Stimulated activated CD4-positive, alpha-beta T cell treated with anti-CD3 and anti-CD28 coated beads, TNF-alpha, amount 100 ng/mL, for 1 hour (primary cell): ENCODE data around the gene KPNA1.

Source experiments
- DNase-seq, 3 donors: peaks; one replicate each; pipeline ENCODE4 v3.0.0-alpha.2; 2020; ENCODE audit warnings: low read depth in 3 of 3, low spot score in 1 of 3

Gene KPNA1

GRCh38 chr3:122415762-122416654 lies 98.7 kb downstream of the KPNA1 start, which contains the start of gene WDR5B:
Gene WDR5B (minus strand): TSS chr3:122416062. CDS start chr3:122415528, 534 bp downstream.
- DNase-seq, result peak; percentile 96 to 98 (median 97)

- peak in 1 of 3 donors; percentile 19 for DNase-seq
These were observed 99.5 kb downstream of the KPNA1 start for GRCh38 chr3:122415104-122415744.

DNA sequence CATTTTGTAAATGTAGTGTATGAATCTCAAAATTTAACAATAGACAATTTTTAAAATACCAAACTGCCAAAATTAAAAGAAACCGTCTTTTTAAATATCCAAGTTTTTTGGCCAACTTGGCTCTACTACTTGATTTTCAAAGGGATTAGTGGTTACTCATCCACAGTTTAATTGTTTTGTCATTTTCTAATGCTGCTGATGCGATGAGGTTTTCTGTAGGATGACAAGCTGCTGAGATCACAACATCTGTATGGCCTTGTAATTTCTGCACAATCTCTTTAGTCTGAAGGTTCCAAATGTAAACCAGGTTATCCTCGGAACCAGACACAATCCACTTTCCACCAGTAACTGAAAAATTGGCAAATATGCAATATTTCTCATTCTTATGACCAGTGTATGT lies 100.3 kb downstream of the KPNA1 start:
- DNase-seq, result no peak

DNA sequence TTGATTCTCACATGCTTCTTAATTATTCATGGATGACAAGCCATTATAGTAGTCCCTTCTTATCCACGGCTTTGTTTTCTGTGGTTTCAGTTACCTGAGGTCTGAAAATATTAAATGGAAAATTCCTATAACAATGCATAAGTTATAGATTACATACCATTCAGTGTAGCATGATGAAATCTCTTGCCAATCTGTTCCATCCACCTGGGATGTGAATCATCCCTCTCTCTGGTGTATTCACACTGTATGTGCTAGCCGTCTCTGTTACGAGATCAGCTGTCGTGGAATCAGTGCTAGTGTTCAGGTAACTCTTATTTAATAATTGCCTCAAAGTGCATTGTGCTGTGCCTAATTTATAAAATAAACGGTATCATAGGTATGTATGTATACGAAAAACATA lies 104.1 kb downstream of the KPNA1 start:
- no peak for DNase-seq

- DNase-seq, result no peak
These were observed 104.6 kb downstream of the KPNA1 start for GRCh38 chr3:122410111-122410510.

DNA sequence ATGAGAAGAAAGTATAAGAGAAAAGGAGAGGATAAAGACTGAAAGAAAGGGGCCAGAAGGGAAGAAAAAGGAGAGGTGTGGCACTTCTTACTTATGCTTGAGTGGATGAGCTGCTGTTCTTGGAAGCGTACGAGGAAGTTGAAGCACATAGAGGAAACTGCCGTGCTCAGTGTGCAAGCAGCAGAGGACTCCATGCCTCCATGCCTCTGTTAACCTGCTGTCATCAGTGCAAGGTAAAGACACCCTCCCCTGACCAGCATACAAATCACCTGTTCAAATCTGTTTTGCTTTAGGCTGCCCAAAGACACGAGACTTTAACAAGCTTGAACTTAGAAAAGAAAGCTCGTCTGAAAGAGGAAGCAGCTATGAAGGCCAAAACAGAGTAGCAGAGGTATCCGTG lies 105.3 kb downstream of the KPNA1 start:
- no peak for DNase-seq

DNA sequence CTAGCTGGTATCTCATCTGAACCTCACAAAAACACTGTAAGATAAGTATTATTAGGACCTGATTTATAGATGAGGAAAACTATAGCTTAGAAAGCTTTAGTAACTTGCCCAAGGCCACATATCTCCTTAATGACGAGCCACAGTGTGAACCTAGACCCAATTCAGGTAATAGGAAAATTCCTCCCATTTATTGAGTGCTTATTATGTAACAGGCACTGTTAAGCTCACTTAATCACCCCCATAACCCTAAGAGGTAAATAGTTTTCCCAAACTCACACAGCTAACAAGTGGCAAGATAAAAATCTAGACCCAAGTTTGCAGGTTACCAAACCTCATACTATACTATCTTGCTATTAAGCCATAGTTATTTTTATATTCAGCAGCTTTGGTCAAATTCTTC lies 106.8 kb downstream of the KPNA1 start:
- DNase-seq, result no peak

DNA sequence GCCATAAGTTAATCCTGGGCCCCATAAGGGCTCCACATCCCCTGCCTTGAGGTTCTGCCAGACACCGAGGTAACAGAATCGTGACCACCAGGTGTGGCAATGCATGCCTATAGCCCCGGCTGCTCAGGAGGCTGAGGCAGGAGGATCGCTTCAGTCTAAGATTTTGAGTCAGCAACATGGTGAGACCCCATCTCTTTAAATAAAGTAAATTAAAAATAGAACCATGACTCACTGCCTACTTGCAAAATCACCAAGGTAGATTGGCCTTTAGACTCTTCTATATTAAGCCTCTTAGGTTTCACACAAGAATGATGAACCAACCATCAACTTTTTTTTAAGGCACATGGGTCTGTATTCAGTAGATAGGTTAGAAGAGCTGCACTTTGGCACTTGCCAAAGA lies 108.5 kb downstream of the KPNA1 start:
- DNase-seq, result no peak

DNA sequence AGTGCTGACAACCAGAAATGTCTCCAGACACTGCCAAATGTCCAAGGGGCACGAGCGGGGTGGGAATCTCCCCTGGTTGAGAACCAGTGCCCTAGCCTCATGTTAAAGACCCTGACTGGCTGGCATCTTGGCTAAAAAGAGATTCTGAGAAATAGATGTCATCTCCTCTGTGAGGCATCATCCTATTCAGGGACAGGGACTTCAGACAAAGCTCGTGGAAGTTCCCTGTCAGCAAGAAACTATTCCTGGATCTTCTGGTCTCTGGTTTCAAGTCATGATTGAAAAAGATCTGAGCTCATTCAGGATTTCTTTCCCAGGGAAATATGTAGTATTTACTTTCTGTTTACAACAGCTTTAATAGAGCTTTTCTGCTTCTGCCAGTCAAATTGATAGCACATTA lies 109.7 kb downstream of the KPNA1 start:
- no peak for DNase-seq

- DNase-seq, result no peak
These were observed 111.2 kb downstream of the KPNA1 start for GRCh38 chr3:122403489-122403888.

- DNase-seq, result no peak
These were observed 115.8 kb downstream of the KPNA1 start for GRCh38 chr3:122398920-122399319.

DNA sequence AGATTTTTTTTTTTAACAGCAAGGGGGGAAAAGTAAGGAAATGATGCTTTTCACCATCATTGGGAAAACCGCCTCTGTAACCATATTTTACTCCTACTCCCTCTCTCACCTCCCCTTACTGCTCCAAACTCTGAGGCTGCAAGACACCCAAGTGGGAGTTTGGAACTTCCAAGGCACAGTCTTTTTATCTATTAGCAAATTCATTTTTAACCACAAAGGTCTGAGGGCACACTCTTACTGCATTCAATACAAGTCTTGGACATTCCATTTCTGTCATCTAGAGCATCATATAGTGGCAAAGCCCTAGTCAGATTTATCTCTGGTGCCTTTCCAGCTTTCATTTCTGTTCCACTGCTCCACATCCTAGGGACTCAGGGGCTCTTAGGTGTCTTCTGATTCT lies 117.5 kb downstream of the KPNA1 start:
- no peak for DNase-seq

- DNase-seq, result no peak
These were observed 118.2 kb downstream of the KPNA1 start for GRCh38 chr3:122396511-122396910.

DNA sequence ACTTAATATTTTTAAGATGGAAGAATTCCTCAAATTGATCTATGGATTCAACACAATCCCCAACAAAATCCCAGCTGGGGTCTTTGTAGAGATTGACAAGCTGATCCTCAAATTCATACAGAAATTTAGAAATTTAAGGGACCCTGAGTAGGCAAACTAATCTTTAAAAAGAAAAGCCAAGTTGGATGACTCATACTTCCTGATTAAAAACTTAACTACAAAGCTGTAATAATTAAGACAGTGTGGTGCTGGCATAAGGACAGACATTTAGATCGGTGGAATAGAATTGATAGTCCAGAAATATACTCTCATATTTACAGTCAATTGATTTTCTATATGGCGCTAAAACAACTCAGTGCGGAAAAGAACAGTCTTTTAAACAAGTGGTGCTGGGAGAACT lies 119.2 kb downstream of the KPNA1 start:
- no peak for DNase-seq

- no peak for DNase-seq
These were observed 120.6 kb downstream of the KPNA1 start for GRCh38 chr3:122394173-122394572.

GRCh38 chr3:122392868-122393844 lies 121.6 kb downstream of the KPNA1 start:
- no peak for DNase-seq

GRCh38 chr3:122391681-122392446 lies 122.9 kb downstream of the KPNA1 start:
- DNase-seq, result no peak

DNA sequence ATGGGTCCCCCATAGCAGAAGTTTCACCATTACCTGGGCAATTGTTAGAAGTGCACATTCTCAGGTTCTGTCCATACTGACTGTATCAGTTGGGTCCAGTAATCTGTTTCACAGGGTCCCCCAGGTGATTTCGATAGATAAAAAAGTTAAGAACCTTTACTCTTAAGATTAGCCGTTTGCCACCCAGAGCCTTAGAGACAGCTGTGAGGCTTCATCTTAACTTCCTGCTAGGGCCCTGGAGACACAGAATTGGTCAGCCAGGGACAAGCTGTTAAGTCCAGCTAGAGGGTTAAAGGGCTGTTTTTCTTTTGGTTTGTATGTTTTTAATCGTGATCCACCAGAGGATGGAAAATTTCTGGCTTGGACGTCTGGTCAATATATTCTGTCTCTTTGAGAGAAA lies 124.1 kb downstream of the KPNA1 start:
- no peak for DNase-seq

- DNase-seq, result no peak
These were observed 124.8 kb downstream of the KPNA1 start for GRCh38 chr3:122389892-122390291.

DNA sequence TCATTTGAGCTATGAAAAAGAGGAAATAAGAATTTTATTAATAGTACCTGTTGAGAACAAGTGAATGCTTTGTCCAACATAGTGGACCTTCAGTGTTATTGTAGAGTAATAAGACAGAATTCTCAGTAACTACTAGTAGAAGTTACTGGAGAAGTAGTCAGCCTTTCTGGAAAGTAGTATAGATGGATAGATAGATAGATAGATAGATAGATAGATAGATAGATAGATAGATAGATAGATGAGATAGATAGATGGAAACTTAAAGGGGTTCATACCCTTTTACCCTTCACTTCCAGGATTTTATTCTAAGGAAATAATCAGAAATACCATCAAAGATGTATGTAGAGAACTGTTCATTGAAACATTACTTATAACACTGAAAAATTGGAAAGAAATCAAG lies 125.5 kb downstream of the KPNA1 start:
- DNase-seq, result no peak

- no peak for DNase-seq
These were observed 127.0 kb downstream of the KPNA1 start for GRCh38 chr3:122387709-122388108.
